CD4-positive, alpha-beta T cell treated with Interleukin-17A for 1 hour (primary cell): ENCODE measurements around the gene ACSL3.
"Not testable (repeated sequence)": the region's sequence is repeated elsewhere in the genome, so short reads cannot be mapped to it uniquely, and the experiment has no call there.

ENCODE experiments used
- DNase-seq: peaks from one replicate; pipeline ENCODE4 v3.0.0-alpha.2; 2020

Gene ACSL3

DNA sequence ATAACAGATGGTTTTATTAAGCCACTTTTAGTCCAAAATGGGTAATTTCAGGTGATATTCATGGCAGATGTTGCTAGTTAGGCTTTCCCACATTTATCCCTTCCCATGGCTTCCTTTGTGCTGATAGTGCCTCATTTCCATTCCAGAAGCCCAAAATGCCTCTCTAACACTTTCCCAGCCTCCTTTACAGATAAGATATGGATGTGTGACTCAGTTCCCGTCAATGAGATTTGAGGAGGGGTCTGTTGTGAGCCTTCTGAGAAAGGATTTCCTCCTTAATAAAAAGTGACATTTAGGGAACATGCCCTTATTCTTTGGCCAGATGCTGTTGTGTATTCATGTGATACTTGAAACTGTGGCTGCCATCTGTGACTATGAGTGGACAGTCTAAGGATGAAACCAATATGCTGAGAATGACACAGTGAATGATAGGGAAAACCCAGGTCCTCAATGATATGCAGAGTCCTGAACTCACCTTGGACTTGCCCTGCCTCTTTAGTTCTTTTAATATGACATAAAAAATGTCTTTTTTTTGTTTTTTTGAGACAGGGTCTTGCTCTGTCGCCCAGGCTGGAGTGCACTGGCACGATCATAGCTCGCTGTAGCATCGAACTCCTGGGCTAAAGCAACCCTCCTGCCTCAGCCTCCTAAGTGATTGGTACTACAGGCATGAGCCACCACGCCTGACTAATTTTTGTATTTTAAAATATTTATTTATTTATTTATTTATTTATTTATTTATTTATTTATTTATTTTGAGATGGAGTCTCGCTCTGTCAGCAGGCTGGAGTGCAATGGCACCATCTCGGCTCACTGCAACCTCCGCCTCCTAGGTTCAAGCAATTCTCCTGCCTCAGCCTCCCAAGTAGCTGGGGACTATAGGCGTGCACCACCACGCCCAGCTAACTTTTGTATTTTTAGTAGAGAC is 5.8 kb upstream of the ACSL3 start:
- DNase-seq = no peak

DNA sequence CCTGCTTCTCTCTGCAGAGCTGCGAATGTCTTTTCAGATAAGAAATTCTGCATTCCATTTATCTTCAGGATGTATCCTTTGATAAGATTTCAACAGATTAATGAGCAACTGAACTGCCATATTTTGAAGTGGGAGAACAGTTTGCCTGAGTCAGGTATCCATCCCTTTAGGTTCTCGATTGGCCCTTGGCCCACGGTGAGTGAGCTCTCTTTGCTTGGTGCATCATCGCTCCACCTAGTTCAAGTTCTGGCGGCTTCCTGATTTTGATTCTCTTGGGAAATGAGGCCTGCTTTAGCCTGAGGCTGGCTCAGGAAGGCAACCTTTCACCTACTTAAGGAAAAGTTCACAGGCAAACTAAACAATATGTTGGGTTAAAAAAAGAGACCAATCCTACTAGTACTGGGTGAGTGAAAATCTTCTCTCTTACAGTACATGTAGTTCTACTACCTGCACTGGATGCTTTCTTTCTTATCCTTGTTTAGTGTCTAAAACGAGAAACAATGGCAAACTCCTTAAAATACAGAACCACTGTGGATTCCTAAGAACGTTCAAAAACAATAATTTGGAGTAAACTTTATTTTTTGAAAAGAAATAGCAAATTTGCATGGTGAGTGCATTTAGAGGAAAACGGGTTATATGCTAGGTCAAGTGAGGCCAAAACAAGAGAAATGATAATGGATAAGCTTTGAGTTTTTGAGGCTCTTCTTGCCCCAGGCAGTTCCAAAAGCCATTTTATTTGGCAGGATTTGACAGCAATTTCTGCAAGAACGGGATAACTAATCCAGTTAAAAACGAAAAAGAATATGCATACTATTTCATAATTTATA is 837 bp upstream of the ACSL3 start:
- no peak for DNase-seq

DNA sequence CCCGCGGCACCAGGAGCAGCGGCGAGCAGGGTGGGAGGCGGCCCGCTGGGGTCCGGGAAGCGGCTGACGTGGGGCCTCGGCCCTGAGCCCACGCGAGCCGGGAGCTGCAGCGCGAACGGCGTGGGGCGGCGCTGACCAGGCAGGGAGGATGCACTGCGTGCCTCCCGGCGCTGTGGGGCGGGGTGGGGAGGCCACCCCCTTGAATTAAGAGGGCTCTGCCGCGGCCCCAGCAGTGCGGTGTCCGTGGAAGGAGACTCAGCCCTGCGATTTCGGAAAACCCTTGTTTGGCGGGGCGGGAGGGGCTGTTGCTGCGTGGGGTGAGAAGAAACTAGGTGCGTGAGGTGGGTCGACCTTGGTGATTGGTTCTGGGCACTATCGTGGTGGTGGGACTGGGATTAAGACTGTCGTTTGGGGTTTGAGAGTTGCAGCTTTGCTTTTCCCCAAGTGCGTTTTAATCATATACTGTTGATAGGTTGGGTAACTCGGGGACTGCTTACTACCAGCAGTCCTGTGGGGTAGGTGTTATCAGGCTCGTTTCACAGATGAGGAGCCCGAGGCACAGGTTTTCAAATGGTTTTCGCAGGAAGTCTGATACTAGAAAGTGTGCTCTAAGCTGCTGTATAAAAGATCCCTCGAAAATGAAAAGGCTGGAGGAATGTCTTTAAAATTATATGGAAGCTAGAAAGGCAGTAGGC is 722 bp downstream of the ACSL3 start:
- DNase-seq = peak; percentile 49

DNA sequence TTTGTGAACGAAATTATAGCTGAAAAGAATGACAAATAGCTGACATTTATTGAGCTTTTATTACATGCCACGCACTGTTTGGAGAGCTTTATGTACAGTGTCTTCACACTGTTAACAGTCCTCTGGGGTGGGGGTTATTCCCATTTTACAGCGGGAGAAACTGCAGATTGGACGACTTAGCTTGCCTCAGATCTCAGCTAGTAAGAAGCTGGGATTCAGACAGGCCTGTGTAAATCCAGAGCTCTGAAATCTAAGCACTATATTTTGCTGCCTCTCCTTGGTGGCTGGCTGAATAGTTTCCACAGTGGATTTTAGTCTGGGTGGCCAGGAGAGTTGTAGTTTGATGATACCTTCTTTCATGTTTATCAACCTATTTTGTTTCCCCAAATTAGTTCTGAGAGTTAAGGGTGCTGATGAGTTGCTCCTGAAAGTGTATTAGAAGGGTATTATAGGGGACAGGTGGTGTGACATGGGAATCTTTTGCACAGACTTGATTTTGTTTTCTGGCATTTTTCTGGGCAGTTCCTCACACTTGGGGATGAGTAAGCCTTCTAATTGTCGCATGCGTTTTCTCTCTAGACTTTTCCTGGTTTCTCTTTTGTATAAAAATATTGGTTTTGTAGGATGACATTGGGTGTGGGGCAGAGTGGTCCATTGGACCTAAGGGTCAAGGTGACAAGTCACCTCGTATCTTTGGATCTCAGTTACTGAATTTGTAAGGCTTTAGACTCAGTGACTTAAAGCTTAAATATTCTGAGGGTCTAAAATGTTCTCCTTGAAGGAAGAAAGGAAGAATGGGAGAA is 1.5 kb downstream of the ACSL3 start:
- DNase-seq = no peak

DNA sequence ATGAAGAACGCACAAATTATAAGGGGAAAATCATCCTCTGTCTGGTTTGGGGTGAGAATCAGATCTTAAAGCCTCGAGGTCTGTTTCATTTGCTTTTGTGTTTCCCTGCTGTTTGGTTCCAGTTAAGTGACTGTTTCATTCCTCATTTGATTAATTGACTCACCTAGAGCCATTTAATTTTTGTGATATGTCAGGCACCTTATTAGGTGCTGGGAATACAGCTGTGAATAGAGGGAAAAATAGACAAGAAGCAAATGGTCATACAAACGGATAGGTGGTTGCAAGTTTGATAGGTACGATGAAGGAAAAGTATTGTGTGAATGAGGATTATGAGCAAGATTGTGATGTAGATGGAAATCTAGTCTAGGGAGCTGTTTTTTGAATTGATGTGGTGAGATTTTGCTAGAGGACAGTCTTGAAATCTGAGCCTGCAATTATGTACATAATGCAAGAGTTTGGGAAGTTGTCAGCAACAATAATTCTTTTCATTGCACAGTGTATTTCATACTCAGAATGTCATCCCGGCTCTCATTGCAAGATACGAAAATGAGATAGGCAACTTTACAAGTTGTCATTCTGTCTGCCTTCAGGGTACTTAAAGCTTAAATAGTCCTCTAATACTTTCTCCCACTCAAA is 2.2 kb downstream of the ACSL3 start:
- no peak for DNase-seq

DNA sequence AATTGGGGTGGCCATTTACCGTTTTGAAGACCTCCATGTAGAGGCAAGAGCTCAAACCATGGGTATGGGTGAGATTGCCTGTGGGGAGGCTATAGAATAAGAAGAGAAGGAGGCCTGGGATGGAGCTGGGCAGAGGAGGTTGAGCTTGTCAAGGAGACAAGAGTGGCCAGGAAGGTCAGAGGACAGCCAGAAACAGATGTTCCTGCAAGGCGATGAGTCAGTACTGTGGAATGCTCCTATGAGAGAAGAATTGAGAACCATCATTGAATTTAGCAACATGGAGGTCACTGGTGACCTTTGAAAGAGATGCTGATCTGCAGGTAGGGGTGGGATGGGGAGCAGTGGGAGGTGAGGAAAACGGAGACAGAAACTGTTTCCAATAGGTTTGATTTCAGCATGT is 3.5 kb downstream of the ACSL3 start:
- DNase-seq = no peak

DNA sequence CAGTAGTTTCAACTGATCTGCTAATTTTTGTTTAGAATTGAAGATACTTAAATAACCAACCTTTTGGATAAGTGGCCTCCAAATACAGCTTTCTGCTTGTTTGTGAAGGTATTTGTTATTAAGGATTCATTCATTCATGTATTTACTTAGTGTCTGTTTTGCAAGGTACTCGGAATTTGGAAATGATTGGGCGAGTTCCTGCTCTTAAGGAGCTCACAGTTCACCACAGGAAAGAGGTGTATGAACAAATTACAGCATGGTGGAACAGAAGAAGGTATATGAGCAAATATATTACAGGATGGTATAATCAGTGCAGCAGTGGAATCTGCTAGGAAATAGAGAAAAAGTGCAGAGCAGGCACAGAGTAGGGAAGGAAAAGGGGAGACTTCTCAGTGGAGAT is 4.5 kb downstream of the ACSL3 start:
- DNase-seq = no peak

DNA sequence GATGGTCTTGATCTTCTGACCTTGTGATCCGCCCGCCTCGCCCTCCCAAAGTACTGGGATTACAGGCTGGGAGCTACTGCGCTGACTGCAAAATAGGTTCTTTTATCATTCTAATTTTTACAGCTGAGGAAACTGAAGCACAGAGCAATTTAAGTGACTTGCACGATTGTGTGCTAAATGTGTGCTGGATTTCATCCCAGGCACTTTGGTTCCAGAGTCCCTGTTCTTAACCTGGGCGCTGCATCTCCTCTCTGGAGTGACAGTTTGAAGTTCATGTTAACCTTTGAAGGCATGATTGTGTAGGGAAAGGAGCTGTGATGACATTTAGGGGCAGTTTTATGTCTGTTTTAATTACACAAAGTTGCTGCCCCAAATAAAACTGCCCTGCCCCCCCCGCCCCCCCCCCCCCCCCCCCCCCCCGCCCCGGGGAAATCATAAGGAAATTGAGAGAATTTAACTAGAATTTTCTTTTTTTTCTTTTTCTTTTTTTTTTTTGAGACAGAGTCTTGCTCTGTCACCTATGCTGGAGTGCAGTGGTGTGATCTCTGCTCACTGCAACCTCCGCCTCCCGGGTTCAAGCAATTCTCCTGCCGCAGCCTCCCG is 5.6 kb downstream of the ACSL3 start:
- no peak for DNase-seq

DNA sequence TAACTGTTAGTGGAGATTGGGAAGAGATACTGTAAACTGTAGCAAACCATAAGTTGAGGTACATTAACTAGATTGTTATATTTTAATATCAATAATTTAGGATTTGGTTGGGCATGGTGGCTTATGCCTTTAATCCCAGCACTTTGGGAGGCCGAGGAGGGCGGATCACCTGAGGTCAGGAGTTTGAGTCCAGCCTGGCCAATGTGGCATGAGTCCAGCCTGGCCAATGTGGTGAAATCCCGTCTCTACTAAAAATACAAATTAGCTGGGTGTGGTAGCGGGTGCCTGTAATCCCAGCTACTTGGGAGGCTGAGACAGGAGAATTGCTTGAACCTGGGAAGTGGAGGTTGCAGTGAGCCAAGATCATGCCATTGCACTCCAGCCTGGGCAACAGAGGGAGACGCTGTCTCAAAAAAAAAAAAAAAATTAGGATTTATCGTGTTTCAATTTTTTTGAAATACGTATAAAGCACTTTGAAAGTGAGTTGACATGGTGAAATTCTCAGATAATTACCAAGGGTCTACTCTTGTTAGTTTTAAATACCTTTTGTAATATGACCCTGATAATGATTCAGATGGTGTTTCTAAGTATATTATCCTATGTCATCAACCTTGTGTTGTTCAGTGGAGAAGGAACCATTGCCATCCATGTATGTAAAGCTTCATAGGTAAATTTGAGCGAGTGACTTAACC is 7.9 kb downstream of the ACSL3 start:
- DNase-seq = not testable (repeated sequence)

DNA sequence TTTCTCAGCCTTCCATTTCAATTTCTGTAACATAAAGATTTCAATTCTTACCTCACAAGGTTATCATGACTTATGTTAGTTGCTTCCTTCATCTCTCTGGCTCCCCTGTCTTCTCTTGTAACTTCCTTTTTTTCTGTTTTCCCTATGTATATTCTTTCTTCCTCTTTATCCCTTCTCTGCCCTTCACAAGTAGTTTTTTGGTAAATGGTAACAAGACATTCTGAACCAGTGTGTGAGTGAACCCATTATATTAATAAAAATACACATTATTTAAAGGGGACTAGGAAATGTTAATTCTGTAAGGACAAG is 8.4 kb downstream of the ACSL3 start:
- no peak for DNase-seq

DNA sequence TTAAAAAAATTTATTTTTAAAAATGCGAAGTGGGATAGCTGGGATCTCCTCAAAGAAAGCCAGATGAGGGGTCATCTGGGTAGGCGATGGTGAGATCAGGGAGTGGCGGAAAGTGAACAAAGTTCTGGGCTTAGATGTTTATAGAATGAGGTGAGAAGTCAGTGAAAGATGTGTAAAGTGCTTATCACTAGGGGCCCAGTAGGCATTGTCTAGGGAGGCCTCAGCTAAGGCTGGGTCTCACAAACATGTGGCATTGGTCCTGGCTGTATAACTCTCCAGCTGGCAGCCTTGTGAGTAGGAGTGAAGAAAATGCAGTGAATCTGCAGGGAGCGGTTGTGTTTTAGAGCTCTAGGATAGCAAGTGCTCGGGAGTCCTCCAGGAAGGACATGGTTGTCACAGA is 10.5 kb downstream of the ACSL3 start:
- DNase-seq = no peak

DNA sequence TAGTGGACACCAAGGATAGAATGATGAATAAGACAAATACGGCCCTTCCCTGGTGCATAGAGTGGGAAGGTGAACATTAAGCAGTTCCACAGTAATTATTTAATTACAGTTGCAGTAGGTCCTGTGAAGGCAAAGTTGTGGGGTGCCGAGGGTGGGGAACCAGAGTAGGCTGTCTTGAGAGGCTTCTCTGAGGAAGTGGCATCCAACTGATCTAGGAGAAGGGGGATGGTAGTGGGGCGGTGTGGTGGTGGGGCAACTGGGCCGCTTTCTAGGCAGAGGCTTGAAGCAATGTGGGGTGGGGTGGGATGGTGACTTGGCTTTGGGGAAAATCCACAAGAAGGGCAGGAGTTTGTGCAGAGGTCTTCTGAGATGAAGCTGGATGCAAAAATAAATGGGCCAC is 11.7 kb downstream of the ACSL3 start:
- DNase-seq = no peak

DNA sequence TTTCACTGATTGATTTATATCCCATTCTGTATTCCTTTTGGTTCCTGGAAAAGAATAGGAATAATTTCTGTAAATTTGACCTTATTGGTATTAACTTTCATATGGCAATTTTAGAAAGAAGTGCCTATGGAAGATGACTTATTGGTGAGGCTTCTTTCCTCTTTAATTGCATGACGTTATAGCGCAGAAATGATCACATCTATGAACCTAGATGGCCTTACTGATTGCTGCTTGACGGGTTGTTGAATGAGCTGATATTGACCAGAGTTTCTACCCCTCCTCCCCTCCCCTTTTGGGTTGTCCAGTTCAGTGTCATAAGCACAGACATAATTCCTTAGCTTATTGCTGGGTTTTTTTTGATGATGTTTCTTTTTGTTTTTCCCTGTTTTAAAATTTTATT is 14.6 kb downstream of the ACSL3 start:
- no peak for DNase-seq

DNA sequence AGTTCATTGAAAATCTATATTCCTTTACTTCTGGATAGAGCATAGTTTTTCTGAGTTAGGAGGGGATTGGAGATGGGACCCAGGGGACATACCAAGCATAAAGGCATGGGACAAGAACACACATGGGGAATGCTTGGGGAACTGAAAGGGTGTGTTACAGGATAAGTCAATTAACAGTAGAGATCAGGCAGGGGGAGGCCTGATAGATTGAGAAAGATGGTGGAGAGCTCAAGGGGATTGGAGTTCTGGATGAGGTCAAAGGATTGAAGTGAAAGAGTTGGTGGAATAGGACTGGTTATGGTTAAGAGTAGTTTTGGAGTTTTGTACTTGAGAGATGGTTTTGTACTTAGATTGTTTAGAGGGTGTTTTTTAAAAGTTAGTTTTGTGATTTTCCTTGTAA is 16.1 kb downstream of the ACSL3 start:
- DNase-seq = no peak

DNA sequence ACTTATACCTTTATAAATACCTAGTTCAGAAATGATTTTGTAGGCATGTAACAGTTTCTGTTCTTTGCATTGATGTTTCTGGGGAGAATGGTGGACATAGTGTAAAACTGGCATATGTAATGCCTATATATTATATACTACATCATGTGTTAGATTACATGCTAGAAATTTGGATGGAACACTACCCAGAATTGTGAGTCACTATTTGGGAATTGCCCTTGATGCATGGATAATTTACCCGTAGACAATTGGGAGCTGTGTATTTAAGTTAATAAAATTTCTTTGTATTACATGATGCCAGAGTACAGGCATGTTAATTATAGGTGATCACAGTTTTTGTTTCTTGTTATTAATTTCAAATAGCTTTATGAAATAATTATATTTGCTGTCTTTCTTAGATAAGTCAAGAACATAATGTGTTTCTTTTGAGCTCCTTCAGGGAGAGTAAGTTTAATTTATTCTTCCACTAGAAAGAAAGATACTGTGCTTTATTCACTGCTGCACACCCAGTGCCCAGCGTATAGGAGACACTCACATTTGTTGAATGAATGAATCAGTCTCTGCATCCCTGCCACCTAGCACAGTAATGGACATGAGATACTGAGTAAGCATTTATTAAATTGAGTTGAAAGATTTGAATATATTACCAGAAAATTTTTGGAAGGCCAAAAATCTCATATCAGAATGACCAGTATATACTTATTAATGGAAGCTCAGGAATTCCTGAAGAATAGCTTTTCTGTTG is 16.9 kb downstream of the ACSL3 start:
- no peak for DNase-seq

DNA sequence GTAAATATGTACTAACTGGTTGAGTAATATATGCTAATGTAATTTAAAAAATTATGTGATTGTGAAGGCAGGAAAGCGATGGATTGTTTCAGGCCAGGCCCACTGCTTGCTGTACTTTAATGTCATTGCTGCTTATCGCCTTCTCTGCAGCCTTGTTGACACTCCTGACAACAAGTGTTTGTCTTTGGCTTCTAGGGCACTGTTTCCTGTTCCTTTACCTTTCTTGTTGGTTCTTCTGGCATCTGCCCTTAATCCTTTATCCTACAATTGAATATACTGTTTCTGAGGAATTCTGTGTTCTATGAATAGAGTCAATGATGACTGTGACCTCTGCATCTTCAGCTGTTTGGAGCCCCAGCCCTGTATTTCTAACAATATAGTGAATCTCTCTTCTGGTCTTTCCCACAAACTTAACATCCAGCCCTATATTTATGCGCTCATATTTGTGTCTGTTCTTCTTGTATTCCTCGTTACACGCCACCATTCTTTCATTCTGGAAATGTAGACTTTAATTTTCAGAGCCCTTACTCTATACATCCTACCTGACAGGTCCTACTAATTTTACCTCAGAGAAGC is 17.6 kb downstream of the ACSL3 start:
- no peak for DNase-seq

DNA sequence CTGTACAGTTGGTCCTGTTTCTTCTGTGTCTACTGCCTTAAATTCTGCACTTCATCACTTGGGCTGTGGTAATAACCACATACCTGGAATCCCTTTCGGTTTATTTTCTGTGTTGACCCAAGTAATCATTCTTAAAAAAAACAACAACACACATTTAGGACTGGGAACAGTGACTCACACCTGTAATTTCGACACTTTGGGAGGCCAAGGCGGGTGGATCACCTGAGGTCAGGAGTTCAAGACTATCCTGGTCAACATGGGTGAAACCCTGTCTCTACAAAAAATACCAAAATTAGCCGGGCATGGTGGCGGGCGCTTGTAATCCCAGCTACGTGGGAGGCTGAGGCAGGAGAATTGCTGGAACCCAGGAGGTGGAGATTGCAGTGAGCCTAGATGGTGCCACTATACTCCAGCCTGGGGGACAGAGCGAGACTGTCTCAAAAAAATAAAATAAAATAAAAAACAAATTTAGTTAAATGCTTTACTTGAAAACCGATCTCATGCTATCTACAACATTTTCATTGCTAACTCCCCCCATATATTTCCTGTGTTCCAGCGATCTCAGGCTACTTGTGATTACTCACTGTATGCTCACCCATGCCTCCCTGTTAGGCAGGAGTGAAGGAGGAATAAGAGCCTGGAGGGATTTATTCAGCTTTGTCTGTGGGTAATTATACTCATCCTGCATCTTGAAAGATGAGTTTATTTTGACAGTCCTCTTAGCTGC is 18.2 kb downstream of the ACSL3 start:
- no peak for DNase-seq

DNA sequence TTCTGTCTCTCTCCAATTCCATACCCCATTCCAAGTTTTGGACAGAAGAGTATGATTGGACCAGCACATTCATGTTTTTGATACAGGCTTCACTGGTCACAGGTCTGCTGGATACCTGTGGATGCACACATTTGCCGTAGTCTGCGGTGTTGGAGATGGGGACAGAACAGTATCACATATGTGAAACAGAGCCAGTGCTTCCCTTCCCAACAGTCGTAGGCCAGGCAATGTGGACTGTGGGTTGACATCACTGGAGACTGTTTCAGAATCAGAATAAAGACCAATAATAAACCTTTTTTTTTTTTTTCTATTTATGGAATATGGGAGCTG is 18.7 kb downstream of the ACSL3 start:
- DNase-seq = no peak

DNA sequence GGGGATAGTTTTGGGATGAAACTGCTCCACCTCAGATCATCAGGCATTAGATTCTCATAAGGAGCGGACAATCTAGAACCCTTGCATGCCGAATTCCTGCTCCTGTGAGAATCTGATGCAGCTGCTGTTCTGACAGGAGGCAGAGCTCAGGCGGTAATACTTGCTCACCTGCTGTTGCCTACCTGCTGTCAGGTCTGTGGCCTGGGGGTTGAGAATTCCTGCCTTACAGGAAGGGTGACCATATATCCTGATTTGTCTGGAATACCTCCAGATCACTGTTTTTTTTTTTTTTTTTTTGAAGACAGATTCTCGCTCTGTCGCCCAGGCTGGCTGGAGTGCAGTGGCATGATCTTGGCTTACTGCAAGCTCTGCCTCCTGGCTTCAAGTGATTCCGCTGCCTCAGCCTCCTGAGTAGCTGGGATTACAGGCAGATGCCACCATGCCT is 21.7 kb downstream of the ACSL3 start:
- no peak for DNase-seq

DNA sequence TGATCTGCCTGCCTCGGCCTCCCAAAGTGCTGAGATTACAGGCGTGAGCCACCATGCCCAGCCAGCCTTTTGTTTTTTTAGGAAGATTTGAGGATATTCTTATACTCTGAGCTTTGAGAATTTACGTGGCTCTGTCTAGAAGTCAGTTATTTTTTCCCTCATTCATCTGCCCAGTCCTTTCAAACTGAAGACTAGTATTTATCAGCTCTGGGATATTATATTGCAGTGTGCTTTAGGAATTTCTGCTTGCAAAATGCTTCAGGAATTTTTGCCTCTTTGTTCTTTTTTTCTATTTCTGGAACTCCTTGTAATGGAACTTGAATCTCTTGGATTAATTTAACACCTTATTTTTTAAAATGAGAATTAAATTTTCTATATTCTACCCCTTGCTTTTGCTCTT is 22.6 kb downstream of the ACSL3 start:
- no peak for DNase-seq
